ENCODE data around the gene RRP9.
"Not testable (repeated sequence)": the region's sequence is repeated elsewhere in the genome, so short reads cannot be mapped to it uniquely, and the experiment has no call there.

Gene RRP9

GRCh38 chr3:51904034-51904823 is 37.5 kb downstream of the RRP9 start:
- DNase-seq (ENCODE audit: low read depth), result no peak

GRCh38 chr3:51902361-51902760 is 39.3 kb downstream of the RRP9 start:
- DNase-seq (ENCODE audit: low read depth), result peak; percentile 10

- not testable (repeated sequence) for DNase-seq (ENCODE audit: low read depth)
Measured at GRCh38 chr3:51900043-51900442, 41.7 kb downstream of the RRP9 start.

- DNase-seq (ENCODE audit: low read depth), result no peak
Measured at GRCh38 chr3:51897391-51897790, 44.3 kb downstream of the RRP9 start.

GRCh38 chr3:51896607-51897305 is 44.9 kb downstream of the RRP9 start:
- DNase-seq (ENCODE audit: low read depth), result no peak

GRCh38 chr3:51894939-51895338 is 46.8 kb downstream of the RRP9 start:
- no peak for DNase-seq (ENCODE audit: low read depth)

GRCh38 chr3:51894391-51894790 is 47.3 kb downstream of the RRP9 start:
- no peak for DNase-seq (ENCODE audit: low read depth)

GRCh38 chr3:51891242-51892039 is 50.3 kb downstream of the RRP9 start:
- no peak for DNase-seq (ENCODE audit: low read depth)

- no peak for DNase-seq (ENCODE audit: low read depth)
Measured at GRCh38 chr3:51888463-51889105, 53.1 kb downstream of the RRP9 start.

- DNase-seq (ENCODE audit: low read depth), result no peak
Measured at GRCh38 chr3:51887620-51888019, 54.1 kb downstream of the RRP9 start.

GRCh38 chr3:51886447-51886846 is 55.3 kb downstream of the RRP9 start:
- DNase-seq (ENCODE audit: low read depth), result no peak

Measured in HS-5 (cell line).